HG03575 (cell line): ENCODE results near the gene NHLH2.

ENCODE experiments used
- ATAC-seq: cut with Tn5 transposase; IDR thresholded peaks from one replicate; pipeline ENCODE4 v1.9.1; 2021; ENCODE audit not compliant: unreplicated experiment, insufficient number of reproducible peaks, low FRiP score; ENCODE audit errors: extremely low read depth

Gene NHLH2

GRCh38 chr1:115839679-115840237 is 1.2 kb downstream of the NHLH2 start:
- no peak for ATAC-seq

GRCh38 chr1:115839029-115839678 is 1.8 kb downstream of the NHLH2 start:
- ATAC-seq, result no peak

GRCh38 chr1:115838431-115839028 is 2.4 kb downstream of the NHLH2 start:
- ATAC-seq, result no peak

- no peak for ATAC-seq
Measured at GRCh38 chr1:115837740-115838421, 3.0 kb downstream of the NHLH2 start.

GRCh38 chr1:115837341-115837739 is 3.6 kb downstream of the NHLH2 start:
- no peak for ATAC-seq

GRCh38 chr1:115833856-115834255 is 7.1 kb downstream of the NHLH2 start:
- ATAC-seq, result no peak

- ATAC-seq, result no peak
Measured at GRCh38 chr1:115832651-115833050, 8.3 kb downstream of the NHLH2 start.

- ATAC-seq, result no peak
Measured at GRCh38 chr1:115830963-115831362, 10.0 kb downstream of the NHLH2 start.

- no peak for ATAC-seq
Measured at GRCh38 chr1:115829947-115830346, 11.0 kb downstream of the NHLH2 start.

GRCh38 chr1:115829023-115829674 is 11.8 kb downstream of the NHLH2 start:
- no peak for ATAC-seq

GRCh38 chr1:115828101-115829022 is 12.6 kb downstream of the NHLH2 start:
- ATAC-seq, result no peak

- no peak for ATAC-seq
Measured at GRCh38 chr1:115827452-115828044, 13.4 kb downstream of the NHLH2 start.

- ATAC-seq, result no peak
Measured at GRCh38 chr1:115826628-115827027, 14.3 kb downstream of the NHLH2 start.

GRCh38 chr1:115822117-115822516 is 18.8 kb downstream of the NHLH2 start:
- no peak for ATAC-seq

- ATAC-seq, result no peak
Measured at GRCh38 chr1:115815694-115816093, 25.2 kb downstream of the NHLH2 start.

- no peak for ATAC-seq
Measured at GRCh38 chr1:115814685-115815398, 26.1 kb downstream of the NHLH2 start.

- ATAC-seq, result no peak
Measured at GRCh38 chr1:115813727-115814126, 27.2 kb downstream of the NHLH2 start.
